ENCODE results near the gene RABGAP1L. TPM values are rescaled to one million over a fixed set of nuclear protein-coding genes. Genes with fewer than 3 reads are reported as not detected.
A peak's percentile ranks its signal among the peaks of the same experiment; 100 is the strongest.

The RABGAP1L gene
- total RNA-seq, 1 donor from 2014 or later, result 80.6 TPM

DNA sequence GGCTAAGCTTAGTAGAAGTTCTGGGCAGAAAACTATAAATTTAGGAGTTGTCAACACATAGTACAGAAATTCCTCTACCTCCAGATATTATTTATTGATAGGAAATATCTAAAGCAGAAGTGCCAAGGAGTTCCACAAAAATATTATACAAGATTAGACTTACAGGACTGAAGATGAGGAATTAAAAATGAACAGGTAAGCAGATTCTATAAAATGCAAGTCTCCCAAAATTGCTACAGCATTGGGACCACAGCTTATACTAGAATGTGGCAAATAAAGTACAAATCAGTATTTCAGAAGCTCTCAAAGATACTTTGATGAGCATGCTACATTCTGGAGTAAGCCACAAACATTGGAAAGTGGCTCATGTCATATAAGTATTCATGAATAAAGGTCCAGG lies 790.3 kb downstream of the RABGAP1L start:
- peaks cover 11% of the 10 kb centered on the region for H3K4me1 ChIP-seq
- H3K27ac ChIP-seq, result no peak overlapping the region
- TF ChIP-seq, protein P1, sequence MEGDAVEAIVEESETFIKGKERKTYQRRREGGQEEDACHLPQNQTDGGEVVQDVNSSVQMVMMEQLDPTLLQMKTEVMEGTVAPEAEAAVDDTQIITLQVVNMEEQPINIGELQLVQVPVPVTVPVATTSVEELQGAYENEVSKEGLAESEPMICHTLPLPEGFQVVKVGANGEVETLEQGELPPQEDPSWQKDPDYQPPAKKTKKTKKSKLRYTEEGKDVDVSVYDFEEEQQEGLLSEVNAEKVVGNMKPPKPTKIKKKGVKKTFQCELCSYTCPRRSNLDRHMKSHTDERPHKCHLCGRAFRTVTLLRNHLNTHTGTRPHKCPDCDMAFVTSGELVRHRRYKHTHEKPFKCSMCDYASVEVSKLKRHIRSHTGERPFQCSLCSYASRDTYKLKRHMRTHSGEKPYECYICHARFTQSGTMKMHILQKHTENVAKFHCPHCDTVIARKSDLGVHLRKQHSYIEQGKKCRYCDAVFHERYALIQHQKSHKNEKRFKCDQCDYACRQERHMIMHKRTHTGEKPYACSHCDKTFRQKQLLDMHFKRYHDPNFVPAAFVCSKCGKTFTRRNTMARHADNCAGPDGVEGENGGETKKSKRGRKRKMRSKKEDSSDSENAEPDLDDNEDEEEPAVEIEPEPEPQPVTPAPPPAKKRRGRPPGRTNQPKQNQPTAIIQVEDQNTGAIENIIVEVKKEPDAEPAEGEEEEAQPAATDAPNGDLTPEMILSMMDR (IDR thresholded peaks at IDR 0.05), result no peak
- intact Hi-C loops (cut with DNase I), result no loop called here
- no peak for DNase-seq
- no peaks in the 10 kb centered on the region for H3K27me3 ChIP-seq
- no peak for ATAC-seq
- H3K36me3 ChIP-seq, result no peaks in the 10 kb centered on the region
- H3K4me3 ChIP-seq, result no peak overlapping the region
- H3K9me3 ChIP-seq, result no peaks in the 10 kb centered on the region

DNA sequence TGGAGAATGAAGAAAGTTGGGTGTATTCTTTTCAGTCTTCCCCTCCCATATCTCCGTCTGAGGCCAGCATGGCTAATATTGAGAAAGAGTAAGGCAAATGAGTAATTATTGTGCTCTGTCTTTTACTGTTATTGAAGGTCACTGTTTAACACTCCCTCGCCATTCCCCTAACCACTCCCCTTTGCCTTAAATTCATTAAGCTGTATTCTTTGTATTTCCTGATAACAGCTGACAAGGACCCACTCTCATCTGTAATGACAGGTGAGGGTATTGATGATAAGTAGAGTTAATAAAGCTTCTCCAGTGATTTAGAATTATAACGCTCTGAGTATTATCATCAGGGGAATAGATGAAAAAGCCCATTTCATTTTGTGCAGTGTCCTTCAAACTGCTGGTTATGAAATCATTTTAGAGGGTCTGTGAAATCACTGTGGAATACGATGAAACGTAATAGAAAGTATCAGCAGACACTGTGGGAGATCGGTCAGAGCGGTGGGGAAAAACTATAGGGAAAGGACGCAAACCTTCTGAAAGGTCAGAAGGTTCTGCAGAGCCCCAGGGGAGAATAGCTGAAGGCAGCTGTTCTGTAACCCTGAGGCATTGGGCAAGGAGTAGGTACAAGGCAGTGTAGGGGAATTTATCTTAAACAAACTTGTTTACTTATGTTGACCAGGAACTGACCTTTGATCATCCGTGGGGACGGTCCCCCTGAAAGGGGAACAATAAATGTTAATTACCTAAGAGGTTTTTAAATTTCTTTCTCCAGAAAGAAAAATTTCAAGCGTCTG lies 794.2 kb downstream of the RABGAP1L start:
- H3K4me3 ChIP-seq, result no peak overlapping the region
- DNase-seq (no peak), ATAC-seq (no peak)
- H3K36me3 ChIP-seq, result no peaks in the 10 kb centered on the region
- no peaks in the 10 kb centered on the region for H3K27me3 ChIP-seq
- no peaks in the 10 kb centered on the region for H3K9me3 ChIP-seq
- H3K27ac ChIP-seq, result peak overlapping the region; percentile 0
- TF ChIP-seq, protein P1 (IDR thresholded peaks at IDR 0.05), result no peak
- intact Hi-C loops (cut with DNase I), result no loop called here
- peaks cover 11% of the 10 kb centered on the region for H3K4me1 ChIP-seq

DNA sequence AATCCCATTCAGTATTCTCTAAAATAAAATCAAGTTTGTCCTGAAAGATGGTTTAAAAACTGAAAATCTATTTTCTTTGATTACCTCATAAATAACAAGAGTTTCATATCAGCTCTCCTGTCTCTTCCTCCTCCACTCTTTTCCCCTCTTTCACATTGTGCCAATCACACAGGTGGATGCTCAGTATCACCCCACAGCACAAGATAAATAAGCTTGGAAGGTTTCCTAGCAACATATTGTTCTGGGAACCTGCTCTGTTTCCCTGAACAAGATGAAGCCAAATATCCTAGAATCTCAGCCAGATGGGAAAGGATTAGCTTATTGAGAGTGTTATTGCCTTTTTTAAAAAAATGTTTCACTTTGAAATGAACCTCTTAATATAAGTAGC lies 794.7 kb downstream of the RABGAP1L start:
- Histone ChIP-seq H3K36me3 (no peaks in the 10 kb centered on the region), H3K4me1 (peaks cover 11% of the 10 kb centered on the region), H3K9me3 (no peaks in the 10 kb centered on the region), H3K27me3 (no peaks in the 10 kb centered on the region), H3K27ac (peak overlapping the region; percentile 0), H3K4me3 (no peak overlapping the region)
- TF ChIP-seq, protein P1 (IDR thresholded peaks at IDR 0.05), result no peak
- ATAC-seq, result no peak
- intact Hi-C loops (cut with DNase I), result no loop called here
- DNase-seq, result no peak

DNA sequence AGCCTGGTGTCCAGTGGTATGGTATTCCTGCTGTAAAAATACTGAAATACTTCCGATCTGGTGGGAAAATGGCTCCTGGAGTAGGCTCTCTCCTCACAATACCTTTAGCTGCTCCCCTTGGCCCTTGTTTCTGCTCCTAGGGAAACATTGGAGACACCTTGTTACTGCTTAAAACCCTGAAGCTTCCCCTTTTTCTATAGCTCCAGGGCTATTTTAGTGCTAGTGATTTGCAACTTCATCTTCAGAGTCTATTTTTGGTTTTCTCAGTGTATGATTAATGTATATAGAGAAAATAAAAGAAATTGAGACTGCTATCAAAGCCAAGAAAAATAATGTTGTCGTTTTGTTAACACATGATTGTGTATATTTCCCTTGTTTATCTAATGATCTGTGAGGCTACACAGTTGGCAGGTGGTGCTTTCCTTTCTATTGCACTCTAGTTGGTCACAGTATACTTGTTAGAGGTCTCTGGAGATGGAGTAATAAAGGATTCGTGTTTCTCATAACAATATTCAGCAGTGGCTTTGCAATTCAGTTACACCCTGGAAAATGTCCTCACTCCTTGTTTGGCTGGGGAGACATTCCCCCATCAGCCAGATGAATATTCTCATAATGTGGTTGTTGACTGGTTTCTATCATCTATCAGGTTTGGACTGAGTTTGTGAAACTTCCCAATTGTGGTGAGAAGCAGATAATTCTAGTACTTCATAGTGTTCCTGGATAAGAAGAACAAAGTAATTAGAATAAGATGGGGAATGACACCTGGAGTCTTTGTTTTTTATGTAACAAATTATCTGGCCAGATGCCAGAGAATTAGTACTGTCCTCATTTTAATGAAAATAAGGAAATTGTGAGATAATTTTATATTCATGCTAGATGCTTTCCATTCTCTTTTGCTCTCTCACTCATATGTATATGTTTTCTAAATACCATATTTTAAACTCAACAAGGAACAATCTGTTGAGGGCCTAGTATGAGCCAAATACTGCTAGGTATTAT lies 795.6 kb downstream of the RABGAP1L start:
- DNase-seq, result no peak
- no peak overlapping the region for H3K4me3 ChIP-seq
- H3K27me3 ChIP-seq, result no peaks in the 10 kb centered on the region
- no peak for ATAC-seq
- intact Hi-C loops (cut with DNase I), result no loop called here
- TF ChIP-seq, protein P1 (IDR thresholded peaks at IDR 0.05), result no peak
- H3K27ac ChIP-seq, result no peak overlapping the region
- H3K9me3 ChIP-seq, result no peaks in the 10 kb centered on the region
- no peaks in the 10 kb centered on the region for H3K36me3 ChIP-seq
- H3K4me1 ChIP-seq, result peaks cover 11% of the 10 kb centered on the region

DNA sequence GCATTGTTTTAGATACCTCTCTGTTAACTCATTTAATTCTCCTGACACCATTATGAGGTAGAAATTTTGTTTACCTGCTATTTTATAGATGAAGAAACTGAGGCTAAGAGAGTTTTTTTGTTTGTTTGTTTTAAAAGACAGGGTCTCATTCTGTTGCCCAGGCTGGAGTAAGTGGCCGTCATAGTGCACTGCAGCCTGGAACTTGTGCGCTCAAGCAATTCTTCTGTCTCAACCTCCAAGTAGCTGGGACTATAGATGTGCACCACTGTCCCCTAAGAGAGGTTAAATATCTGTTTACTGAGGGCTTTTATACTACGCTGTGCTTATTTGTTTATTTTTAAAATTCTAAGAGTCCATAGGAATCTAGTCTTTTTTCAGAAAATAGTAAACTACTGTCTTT lies 796.8 kb downstream of the RABGAP1L start:
- no peak overlapping the region for H3K4me3 ChIP-seq
- H3K27ac ChIP-seq, result no peak overlapping the region
- peaks cover 11% of the 10 kb centered on the region for H3K4me1 ChIP-seq
- no peaks in the 10 kb centered on the region for H3K27me3 ChIP-seq
- intact Hi-C loops (cut with DNase I), result no loop called here
- DNase-seq, result no peak
- TF ChIP-seq, protein P1 (IDR thresholded peaks at IDR 0.05), result no peak
- H3K36me3 ChIP-seq, result no peaks in the 10 kb centered on the region
- no peaks in the 10 kb centered on the region for H3K9me3 ChIP-seq
- ATAC-seq, result no peak
